Midbrain (tissue), 1 donor: ENCODE results near the gene TRIM29.
"Not testable (repeated sequence)": the region's sequence is repeated elsewhere in the genome, so short reads cannot be mapped to it uniquely, and the experiment has no call there.

ENCODE experiments used
- DNase-seq: peaks from one replicate; lab custom pipeline; 2025; lab: John Stamatoyannopoulos, UW

The TRIM29 gene

GRCh38 chr11:120137611-120138521 lies at the start of gene TRIM29:
TRIM29 (minus strand) TSS chr11:120138113; CDS start chr11:120138031, 82 bp downstream.
- DNase-seq: no peak

- no peak for DNase-seq
Observed at GRCh38 chr11:120186774-120187591, 49.1 kb upstream of the TRIM29 start.

- DNase-seq: no peak
Observed at GRCh38 chr11:120186456-120186773, 48.5 kb upstream of the TRIM29 start.

GRCh38 chr11:120185706-120186455 lies 48.0 kb upstream of the TRIM29 start:
- no peak for DNase-seq

GRCh38 chr11:120184946-120185705 lies 47.2 kb upstream of the TRIM29 start:
- no peak for DNase-seq

- DNase-seq: no peak
Observed at GRCh38 chr11:120184371-120184945, 46.5 kb upstream of the TRIM29 start.

GRCh38 chr11:120183701-120184141 lies 45.8 kb upstream of the TRIM29 start:
- DNase-seq: no peak

- DNase-seq: peak; percentile 14
Observed at GRCh38 chr11:120182790-120183491, 45.0 kb upstream of the TRIM29 start.

GRCh38 chr11:120182372-120182771 lies 44.5 kb upstream of the TRIM29 start:
- no peak for DNase-seq

GRCh38 chr11:120181376-120181975 lies 43.6 kb upstream of the TRIM29 start:
- DNase-seq: no peak

GRCh38 chr11:120180551-120181232 lies 42.8 kb upstream of the TRIM29 start:
- DNase-seq: no peak

GRCh38 chr11:120180063-120180462 lies 42.1 kb upstream of the TRIM29 start:
- DNase-seq: not testable (repeated sequence)

- no peak for DNase-seq
Observed at GRCh38 chr11:120179057-120179672, 41.3 kb upstream of the TRIM29 start.

- no peak for DNase-seq
Observed at GRCh38 chr11:120178561-120179056, 40.7 kb upstream of the TRIM29 start.

- no peak for DNase-seq
Observed at GRCh38 chr11:120174866-120175265, 37.0 kb upstream of the TRIM29 start.

- DNase-seq: no peak
Observed at GRCh38 chr11:120173807-120174206, 35.9 kb upstream of the TRIM29 start.

GRCh38 chr11:120173019-120173705 lies 35.2 kb upstream of the TRIM29 start:
- no peak for DNase-seq
